HG03108 (cell line): ENCODE results near the gene RBM8A.
A peak's percentile ranks its signal among the peaks of the same experiment; 100 is the strongest.

Experiments
- ATAC-seq: cut with Tn5 transposase; IDR thresholded peaks from one replicate; pipeline ENCODE4 v1.9.1; 2021; ENCODE audit warnings: moderate library complexity; ENCODE audit not compliant: unreplicated experiment

The RBM8A gene

DNA sequence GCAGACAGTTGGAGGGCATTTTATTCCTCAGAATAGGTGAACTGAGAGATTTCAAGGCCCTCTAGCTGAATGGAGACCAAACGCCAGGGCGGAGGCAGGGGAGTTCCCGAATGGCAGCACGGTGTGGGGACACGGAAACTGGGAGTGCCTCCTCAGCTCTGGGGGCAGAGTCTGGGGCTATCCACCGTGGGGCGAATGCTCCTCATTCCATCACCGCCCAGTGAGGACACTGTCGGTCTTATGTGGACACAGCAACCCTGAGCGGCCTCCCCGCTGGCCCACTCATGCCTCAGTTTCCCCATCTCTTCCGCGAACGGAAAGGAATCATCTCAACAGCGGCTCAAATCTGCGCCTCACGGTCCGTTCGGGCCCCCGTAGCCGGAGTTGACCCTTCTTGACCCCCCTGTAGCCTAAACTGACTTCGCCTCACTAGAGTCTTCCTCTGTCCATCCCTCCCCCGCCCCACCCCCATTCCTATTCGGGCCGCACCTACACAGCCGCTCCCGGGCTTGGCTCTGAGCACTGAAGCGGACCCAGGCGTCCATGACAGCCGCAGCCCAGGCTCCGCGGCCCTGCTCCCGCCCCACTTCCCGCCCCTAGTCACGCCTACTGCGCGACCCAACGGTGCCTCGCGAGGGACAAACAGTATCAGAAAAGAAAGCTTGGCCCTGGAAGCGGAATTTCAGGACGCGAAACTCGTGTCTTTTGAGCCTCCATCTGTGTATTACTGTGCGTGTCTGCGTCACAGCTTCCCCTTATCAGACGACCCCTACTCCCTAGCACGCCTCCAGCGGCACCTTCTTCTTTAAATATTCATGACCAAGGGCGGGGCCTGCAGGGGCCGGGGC lies 8.9 kb downstream of the RBM8A start, which contains the start of gene PEX11B:
Gene PEX11B (minus strand): TSS at position 574 of the 848 bp plus-strand sequence. CDS start 29 bp downstream, at position 545.
- peak; percentile 63 for ATAC-seq

DNA sequence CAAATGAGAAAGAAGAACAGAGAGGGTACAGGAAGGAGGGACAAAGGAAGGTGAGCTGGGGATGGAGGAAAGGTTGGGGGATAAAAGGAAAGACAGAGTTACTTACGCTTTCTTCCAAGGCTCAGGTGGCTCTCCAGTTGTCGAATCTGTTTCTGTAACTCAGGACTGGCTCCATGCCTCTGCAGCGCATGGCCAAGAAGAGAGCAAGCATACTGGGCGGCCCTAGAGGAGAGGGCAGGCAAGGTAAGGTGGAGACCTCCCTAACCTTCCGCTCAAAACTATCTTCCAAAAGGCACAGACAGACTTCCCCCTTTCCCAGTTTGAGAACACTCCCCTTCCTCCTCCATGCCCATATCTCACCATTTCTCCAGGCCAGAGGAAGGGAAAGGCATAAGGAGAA lies 9.7 kb downstream of the RBM8A start:
- ATAC-seq, result no peak

DNA sequence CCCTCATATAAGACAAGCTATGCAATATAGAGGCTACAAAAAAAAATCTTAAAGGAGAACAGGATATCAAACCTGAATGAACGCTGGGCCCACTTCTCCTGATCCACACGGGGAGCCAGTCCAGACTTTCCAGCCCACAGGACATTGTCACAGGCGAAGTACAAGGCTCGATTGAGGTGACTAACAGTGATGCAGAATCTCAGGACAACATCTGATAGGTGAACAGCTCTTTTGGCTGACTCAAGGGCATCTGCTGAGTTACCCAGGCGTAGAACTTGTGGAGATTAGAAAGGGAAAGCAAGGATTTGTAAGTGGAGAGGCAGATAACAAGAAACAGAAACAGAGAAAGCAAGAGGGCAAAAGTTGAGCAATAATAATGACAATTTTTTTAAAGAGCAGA lies 10.5 kb downstream of the RBM8A start:
- no peak for ATAC-seq

DNA sequence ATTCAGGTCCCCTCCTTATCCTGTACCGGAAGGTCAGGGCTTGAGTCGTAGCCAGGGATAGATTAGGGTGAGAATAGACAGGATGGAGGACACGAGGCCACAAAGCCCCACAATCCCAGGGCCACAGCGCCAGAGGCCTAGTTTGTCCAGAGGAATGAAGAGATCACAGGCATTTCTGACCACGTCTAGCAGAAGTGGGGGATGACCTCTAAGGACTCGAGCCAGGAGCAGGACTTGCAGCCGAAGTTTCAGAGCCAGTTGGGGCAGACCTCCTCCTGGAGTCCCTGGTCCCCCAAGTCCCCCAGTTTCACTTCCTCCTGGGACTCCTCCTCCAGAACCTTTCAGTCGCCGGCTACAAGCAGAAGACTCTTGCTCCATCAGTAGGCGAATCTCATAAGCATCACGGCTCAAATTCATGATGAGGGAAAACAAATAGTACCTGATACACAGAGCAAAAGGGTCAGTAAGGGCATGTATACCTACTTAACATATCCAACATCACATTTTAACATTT lies 15.1 kb downstream of the RBM8A start:
- no peak for ATAC-seq

DNA sequence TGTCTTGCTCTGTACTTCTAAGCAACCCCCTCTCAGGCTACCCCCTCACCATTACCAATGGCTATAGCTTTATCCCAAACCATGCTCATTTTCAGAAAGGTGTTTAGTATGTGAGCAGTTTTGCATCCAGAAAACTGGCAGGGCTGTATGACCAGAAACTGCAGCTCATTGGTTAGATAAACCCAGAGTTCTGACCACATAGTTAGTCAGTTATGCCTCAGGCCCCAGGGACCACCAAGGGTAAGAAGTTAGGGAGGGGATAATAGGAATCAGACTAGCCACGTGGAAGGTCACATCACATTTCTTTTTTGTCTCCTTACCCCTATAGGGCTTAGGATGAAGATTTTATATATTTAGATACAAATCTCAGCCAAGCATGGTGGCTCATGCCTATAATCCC lies 18.6 kb downstream of the RBM8A start:
- no peak for ATAC-seq

DNA sequence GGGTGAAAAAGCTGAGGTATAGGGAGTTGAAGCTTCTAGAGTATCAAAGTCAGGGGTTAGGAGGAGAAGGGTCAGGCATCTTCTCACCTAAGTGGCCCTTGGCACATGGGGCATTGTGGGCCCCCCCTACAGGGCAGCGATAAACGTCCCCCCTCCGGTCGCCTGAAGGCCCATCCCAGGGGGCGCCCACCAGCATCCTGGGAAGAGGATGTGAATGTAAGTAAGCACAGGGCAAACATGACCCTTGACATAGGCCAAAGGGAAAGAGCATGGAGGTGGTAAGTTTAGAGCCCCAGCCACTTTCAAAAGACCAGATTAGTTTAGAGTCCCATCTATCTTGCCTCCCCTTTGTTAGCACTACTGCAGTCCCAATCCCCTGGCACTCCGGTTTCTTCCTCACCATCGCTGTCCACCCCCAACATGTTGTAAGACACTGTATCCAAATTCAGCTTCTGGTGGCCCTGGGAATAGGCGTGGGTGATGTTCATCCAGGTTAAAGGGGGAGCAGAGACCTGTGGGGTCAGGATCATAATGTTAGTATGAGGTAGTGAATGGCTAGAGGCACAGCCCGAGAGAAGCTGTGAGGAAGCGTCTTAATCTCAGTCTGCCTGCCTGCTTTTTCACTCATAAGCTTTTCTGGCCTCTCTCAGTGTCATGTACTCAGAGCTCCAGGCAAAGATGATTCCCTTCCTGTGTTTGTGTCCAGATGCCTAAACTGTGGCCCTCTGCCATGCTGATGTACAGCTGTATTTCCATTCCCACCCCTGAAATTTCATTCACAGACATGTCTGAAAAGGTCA lies 20.1 kb downstream of the RBM8A start:
- no peak for ATAC-seq

DNA sequence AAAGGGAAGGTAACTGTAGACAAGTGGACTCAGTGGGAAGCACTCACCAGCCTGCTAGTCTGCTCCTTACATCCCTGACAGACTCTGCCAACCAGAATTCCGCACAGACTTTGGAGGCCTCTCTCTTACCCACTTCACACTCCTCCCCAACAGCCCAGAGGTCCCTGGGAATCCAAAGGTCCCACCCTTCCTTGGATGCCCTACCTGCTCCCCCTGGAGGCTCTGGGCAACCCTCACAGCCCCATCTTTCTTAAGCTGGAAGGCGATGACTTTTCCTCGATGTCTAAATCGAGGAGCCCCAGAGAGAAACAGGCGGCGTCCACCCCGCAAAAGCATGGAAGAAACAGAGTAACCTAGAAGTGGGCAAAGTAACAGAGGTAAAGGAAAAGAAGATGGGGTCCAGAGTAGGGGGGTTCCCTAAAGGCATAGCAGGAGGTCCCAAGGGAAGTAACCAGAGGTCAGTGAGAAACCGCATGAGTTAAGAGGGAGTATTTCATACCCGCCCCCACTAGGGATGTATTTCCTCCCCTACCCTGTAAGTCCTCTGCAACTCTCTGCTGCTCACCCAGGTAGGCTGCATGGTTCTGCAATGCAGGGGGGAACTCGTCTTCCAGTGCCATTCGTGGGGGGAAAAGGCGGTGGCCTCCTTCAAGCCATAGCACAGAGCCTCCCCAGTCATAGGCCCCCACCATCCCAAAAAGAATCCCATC lies 25.8 kb downstream of the RBM8A start:
- no peak for ATAC-seq

DNA sequence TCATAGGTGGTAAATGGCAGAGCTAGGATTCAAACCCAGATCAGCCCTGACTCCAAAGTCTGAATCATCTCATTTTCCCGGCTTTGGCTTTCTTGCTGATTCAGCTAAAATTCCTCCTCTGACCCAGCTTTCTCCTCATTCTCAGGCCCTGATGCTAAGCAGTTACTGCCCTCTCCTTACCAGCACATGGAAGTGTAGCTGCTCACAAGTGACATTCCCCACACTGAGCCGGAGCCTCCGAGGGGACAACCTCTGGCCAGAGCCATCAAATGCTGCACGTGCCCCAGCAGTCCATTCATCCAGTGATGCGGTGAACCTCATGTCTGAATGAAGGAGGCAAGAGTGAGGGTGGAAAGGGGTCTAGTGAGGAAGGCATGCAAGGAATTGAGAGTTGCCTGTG lies 28.5 kb downstream of the RBM8A start:
- no peak for ATAC-seq

DNA sequence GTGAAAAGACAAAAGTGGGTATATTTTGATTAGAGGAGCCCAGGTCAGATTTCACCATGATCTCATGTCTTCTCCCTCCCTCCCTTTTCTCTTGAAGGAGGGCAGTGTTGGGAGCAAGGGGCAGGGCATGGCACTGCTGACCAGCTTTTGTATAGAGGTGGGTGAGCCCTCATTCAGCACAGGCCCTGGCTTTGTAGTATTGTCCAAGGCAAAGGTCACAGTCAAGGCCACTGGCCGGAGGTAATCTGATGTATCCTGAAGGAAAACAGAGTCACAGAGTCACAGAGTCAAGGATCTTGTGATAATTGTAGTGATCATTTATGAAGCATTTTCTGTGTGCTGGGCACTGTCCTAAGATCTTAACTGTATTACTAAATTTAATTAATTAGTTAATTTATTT lies 29.3 kb downstream of the RBM8A start:
- ATAC-seq, result no peak

DNA sequence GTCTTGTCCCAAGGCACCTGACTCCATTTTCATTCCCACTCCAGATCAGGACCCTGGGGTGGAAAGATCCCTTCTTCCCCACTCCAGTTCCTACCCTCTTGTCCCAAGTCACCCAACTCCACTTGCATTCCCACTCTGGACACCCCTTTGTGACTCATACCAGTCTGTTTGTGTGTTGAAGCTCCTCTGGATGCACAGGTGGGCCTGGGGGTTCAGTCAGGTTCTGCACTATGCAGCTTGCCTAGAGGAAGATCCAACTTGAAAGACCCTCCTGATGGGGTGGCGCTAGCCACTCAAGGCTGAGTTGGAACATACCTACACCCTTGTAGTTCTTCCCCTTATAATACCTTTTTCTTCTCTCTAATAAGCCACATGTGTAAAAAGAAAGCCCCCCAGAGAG lies 31.8 kb downstream of the RBM8A start:
- ATAC-seq, result no peak

DNA sequence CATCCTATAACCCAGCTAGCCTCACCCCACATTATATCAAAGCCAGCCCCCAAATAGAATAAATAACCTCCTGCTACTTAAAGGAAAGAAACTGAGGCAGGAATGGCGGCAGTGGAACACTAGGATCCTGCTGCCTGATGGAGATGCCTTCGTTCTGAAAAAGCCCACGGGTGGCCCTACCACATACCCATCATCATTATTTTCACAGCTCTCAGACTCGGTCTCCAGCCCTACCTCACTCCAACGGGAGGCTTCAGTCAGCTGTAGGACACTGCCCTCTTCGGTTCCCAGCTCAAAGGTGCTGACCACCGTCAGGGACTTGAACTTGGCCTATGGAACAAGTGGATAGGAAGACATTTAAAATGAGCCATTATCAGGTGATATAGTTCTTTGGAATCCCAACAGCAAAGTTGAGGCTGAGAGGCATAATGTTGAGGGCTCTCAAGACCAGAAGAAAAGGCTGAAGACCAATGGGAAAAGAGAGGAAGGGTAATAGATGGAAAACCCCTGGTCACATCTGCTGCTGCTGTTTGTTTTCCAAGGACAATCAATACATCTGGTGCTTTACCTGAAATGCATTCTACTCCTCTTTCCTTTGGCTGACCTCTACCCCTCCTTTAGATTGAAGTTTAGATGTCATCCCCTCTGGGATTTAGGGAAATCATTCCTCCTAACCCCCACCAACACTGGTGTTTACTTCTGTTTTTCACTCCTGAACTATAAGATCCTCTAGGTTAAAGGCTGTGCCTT lies 33.8 kb downstream of the RBM8A start:
- ATAC-seq, result no peak

DNA sequence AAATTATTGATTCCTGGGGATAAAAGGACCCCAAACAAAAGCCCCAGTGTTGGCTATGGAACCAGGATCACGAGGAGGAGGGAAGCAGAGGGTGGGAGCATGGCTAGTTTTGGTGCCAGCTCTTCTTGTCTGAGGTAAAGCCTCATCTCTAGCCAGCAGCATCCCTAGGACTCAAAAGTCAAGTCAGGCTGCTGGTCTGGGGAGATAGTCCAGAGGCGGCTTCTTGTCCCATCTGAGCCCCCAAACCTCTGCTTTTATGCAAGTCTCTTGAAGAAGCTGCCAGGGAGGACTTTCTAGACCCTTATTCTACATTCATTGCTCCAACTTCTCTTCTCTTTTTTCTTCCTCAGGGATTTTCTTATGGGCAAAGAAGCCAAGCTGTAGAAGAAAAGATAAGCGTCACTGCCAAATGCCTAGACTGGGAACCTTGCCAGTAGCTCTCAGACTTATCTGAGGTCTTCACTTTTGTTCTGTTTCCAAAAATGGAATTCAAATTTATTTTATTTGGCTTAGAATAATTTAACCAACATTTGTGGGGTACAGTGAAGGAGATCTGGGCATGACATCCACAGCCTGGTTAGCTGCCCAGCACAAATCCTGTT lies 34.7 kb downstream of the RBM8A start:
- ATAC-seq, result no peak

DNA sequence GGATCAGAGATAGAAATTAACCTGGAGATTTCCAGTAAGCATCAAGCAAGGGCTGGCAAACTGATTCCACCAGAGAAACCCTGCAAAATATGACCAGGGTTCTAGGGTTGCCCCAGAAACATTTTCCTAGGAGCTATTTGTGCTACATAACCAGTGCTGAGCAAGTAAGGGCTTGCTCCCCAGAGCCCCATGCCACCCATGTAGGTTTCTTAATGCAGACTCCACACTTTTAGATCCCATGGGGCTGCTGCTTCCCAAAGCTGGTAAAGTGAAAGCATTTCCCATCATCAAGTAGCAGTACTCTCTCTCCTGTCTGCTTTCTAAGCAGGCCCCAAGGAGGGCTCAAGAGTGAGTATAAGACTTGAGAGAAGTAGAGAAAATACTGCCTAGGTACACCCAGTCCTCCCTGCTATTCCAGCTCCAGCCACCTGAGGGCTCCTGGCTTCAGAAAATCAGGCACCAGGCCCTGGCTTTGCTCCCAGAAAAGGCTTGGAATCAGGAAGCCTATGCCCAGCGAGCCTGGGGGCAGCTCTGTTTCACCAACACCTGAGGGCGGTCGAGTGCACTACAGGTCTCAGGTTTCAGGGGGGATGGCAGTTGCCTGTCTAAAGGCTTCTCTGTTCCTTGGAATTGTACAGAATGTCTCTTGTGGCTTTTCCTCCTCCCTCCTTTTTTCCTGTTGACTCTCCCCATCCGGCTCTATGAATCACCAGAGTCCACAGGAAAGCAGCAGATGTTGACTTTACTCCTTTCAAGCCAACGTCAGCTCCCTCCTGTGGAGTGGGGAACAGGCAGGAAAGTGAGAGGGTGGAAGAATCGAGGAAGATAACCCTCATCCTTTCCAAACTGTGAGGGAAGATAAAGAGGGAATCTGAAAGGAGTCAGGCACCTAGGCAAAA lies 35.4 kb downstream of the RBM8A start:
- no peak for ATAC-seq

DNA sequence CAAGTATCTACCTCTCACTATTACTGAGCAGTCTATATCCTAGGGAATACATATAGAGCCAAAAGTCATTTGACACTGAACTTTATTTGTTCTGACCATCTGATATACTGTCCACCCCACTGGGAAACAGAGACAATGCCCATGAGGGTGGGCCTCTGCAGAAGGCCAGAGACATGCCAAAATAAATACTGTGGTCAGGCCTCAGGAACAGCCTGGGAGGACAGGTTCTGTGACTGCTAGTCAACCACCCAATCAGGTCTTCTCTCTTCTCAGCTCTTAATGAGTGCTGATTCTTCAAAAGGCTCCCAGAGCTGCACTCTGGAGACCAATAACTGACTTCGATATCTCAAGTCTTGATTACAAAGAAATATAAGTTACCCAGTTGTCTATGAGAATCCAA lies 36.1 kb downstream of the RBM8A start:
- no peak for ATAC-seq

DNA sequence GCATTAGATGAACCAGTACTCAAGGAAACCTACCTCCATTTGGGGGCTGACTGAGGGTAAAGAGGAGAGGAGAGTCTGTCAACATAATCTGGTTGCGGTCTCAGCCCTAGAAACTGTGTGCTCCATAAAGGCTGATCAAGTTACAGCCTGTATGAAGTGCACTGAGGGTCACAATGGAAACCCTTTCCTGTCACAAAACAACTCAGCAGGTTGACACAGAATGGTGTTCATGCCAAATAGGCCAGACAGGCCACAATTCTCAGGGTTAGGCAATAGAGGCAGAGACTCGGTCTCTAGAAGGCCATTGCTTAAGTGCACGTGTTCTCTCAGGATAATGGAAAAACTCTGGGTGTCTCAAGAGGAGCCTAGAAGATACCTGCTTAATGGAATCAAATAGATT lies 37.6 kb downstream of the RBM8A start:
- ATAC-seq, result no peak

DNA sequence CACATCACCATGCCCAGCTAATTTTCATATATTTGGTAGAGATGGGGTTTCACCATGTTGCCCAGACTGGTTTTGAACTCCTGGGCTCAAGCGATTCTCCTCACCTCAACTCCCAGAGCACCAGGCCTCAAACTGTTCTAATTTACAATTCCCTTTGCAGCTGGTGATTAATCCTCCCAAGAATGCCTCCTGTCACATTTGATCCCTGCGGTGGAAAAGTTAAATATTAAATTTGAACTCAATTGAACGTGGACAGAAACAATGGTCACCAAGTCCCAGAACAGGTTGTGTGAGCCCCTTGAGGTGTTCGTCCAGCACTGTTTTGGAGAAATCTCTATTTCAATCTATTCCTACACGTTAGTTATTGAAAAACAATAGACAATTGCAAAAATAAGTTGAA lies 39.7 kb downstream of the RBM8A start:
- no peak for ATAC-seq

DNA sequence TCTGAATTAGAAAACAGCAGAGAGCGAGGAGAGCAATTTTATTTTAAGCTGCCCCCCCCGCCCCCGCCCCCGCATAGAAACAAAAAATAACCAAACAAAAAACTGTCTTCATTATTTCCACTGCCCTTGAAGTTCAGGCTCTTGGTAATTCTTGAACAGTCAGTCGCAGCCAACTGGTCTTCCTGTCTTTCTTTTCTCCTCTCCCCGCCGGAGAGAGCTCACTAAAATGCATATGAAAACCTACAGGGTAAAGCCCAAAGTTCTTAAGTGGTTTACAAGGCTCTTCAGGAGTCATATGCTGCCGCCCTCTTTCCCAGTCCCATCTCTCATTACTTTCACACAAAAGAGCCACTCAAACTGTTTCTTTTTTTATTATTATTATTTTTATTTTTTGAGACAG lies 40.5 kb downstream of the RBM8A start:
- ATAC-seq, result no peak

DNA sequence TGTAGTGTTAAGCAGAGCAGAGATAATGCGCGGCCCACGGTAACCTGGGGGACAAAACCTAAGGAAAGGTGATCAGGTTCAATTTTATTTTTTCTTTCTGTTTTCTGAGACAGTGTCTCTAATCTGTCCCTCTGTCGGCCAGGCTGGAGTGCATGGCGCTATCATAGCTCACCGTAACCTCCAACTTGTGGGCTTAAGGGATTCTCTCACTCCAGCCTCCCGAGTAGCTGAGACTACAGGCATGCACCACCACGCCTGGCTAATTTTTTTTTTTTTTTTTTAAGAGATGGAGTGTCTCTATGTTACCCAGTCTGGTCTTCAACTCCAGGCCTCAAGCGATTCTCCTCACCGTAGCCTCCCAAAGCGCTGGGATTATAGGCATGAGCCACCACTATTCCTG lies 40.9 kb downstream of the RBM8A start:
- ATAC-seq, result no peak

DNA sequence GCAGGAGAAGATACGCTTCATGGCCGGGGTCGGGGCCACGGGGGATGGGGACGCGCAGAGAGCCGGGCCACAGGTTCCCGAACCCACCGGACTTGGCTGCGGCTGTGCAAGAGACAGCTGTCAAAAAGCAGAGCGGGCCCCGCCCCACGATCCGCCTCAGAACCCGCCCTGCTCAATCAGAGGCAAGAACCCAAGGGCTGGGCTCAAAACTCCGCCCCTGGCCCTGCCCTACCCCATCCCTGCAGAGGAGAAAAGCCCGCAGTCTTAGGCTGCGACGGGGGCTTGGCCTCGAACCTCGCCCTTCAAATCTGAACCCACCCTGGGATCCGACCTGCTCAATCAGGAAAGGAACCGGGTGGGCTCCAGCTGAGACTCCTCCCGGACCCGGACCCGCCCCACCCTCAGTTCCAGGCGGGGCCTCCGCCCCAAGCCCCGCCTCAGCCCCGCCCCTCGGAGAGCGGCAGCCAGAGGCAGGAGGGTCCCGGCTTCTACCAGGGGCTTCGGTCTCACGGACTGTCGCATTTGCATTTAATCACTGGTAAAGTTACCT lies 41.5 kb downstream of the RBM8A start, which contains the start of gene ANKRD35:
Gene ANKRD35 (minus strand): TSS at position 129 of the 550 bp plus-strand sequence. CDS start 108 bp downstream, at position 21.
- peak; percentile 98 for ATAC-seq
